Measurements from ENCODE around the gene RAD51B. TPM values are rescaled to one million over a fixed set of nuclear protein-coding genes. Genes with fewer than 3 reads are reported as not detected.

The RAD51B gene
- total and polyA plus RNA-seq, 3 donors from 2014 or later = 5.5 to 22.5 (median 19.1) TPM

DNA sequence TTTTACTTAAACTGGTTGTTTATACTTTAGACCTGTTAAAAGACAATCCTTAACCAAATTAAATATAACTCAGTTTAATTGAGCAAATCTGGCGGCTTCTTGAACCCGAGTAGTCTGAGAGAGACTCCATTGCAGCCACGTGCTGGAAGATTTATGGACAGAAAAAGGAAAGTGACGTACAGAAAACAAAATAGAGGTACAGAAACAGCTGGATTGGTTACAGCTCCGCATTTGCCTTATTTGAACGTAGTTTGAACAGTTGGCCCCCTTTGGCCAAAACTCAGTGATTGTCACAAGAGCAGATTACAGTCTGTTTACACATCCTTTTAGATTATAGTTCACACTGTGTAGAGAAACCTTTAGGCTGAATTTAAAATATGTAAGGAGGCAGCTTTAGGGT is 155.9 kb downstream of the RAD51B start:
- TF ChIP-seq, protein P1, sequence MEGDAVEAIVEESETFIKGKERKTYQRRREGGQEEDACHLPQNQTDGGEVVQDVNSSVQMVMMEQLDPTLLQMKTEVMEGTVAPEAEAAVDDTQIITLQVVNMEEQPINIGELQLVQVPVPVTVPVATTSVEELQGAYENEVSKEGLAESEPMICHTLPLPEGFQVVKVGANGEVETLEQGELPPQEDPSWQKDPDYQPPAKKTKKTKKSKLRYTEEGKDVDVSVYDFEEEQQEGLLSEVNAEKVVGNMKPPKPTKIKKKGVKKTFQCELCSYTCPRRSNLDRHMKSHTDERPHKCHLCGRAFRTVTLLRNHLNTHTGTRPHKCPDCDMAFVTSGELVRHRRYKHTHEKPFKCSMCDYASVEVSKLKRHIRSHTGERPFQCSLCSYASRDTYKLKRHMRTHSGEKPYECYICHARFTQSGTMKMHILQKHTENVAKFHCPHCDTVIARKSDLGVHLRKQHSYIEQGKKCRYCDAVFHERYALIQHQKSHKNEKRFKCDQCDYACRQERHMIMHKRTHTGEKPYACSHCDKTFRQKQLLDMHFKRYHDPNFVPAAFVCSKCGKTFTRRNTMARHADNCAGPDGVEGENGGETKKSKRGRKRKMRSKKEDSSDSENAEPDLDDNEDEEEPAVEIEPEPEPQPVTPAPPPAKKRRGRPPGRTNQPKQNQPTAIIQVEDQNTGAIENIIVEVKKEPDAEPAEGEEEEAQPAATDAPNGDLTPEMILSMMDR (IDR thresholded peaks at IDR 0.05) = no peak
- no peak for TF ChIP-seq POLR2A (IDR thresholded peaks at IDR 0.05)
- Histone ChIP-seq H3K4me1 (no peaks in the 10 kb centered on the region), H3K27ac (no peak overlapping the region), H3K4me3 (no peak overlapping the region), H3K9me3 (no peaks in the 10 kb centered on the region), H3K27me3 (no peaks in the 10 kb centered on the region), H3K36me3 (ENCODE audit: low read depth, missing control alignments) (no peaks in the 10 kb centered on the region)
- 93 to 96% methylated on average over 6 of the region's 6 CpGs for WGBS, 2 donors
- no peak for DNase-seq
- intact Hi-C loops (cut with DNase I; ENCODE audit: low total_unique reads) = no loop called here

DNA sequence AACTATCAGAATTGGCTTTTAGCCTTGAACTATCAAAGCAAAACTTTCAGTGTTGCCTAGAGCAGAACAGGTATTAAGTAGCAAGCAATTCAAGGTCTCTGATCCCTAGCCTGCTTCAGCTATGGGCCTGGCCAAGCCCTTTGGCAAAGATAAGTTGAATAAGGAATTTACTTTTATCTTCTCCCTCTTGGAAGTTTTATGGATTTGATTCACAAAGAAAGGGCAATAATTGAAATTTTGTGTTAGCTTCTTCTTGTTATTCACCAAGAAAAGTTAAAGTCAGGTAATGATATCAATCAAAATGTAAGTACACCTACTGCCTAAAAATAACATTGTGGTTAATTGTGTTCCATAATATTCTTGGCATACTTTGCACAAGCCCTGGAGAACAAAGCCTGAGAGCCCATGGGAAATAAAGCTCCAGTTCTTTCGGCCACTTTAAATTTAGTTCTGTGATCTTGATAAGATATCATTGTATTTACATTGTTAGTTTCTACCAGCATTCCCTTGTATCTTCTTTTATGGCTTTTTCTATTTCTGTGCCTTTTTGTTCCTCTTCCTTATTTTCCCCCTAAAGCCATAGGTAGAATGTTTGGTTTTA is 158.0 kb downstream of the RAD51B start:
- no peaks in the 10 kb centered on the region for H3K4me1 ChIP-seq
- no peak overlapping the region for H3K4me3 ChIP-seq
- TF ChIP-seq POLR2A (IDR thresholded peaks at IDR 0.05) = no peak
- TF ChIP-seq, protein P1 (IDR thresholded peaks at IDR 0.05) = no peak

DNA sequence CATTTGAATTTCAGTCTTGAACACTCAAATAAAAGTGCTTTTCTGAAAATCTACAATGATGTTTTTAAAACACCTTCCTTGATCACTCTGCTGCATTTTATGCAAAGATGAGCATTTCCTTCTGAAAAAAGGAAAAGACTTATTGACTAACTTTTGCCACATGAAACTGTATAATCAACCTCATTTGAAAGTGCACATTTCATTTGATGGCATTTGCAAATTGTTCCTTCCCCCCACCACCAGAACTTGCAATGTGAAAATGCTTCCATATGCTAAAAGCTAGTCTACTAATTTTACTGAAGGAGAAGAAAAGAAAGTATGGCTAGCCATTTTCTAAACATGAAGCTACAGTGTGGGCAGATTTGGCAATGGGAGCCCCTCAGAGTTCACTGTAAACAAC is 159.2 kb downstream of the RAD51B start:
- Histone ChIP-seq H3K36me3 (ENCODE audit: low read depth, missing control alignments) (no peaks in the 10 kb centered on the region), H3K27ac (no peak overlapping the region), H3K4me3 (no peak overlapping the region), H3K27me3 (no peaks in the 10 kb centered on the region), H3K4me1 (no peaks in the 10 kb centered on the region), H3K9me3 (no peaks in the 10 kb centered on the region)
- intact Hi-C loops (cut with DNase I; ENCODE audit: low total_unique reads) = no loop called here
- no peak for DNase-seq
- TF ChIP-seq, protein P1 (IDR thresholded peaks at IDR 0.05) = no peak
- TF ChIP-seq POLR2A (IDR thresholded peaks at IDR 0.05) = no peak

More for the DNA sequence above, 158.0 kb downstream of the RAD51B start:
- Histone ChIP-seq H3K27me3 (no peaks in the 10 kb centered on the region), H3K36me3 (ENCODE audit: low read depth, missing control alignments) (no peaks in the 10 kb centered on the region), H3K9me3 (no peaks in the 10 kb centered on the region), H3K27ac (no peak overlapping the region)
- no peak for DNase-seq
- intact Hi-C loops (cut with DNase I; ENCODE audit: low total_unique reads) = no loop called here
- 29 to 36% methylated on average over 1 of the region's 1 CpG for WGBS, 2 donors

DNA sequence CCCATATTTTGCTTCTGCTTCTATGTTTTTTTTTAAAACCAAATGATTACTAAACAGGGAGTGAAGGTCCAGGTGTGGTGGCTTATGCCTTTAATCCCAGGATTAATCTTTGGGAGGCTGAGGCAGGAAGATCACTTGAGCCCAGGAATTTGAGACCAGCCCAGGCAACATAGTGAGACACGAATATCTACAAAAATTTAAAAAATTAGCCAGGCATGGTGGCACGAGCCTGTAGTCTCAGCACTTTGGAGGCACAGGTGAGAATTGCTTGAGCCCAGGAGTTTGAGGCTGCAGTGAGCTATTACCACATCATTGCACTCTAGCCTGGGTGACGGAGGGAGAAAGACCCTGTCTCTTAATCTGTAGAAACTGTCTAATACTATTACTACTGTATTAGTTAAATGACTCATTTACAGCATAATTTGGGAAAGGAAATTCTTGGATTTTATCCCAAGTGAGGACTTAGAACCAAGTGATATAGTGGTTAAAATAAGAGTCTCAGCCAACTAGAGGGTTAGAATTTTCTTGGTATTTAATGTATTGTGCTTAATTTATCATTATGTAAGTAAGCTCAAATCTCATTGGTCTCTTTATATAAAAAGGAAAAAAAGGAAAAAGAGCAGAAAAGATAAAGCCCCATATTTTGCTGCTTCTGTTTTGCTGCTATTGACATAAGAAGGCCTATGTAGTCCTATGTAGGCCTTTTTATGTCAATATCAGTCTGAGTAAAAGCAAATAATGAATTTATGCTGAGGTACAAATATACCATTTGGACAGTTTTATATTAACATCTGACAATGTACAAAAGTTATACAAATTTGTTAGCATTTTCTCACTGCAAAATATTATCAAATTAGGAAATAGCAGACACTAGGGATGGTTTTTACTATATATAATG is 163.4 kb downstream of the RAD51B start:
- no peak for TF ChIP-seq POLR2A (IDR thresholded peaks at IDR 0.05)
- TF ChIP-seq, protein P1 (IDR thresholded peaks at IDR 0.05) = no peak
- no peak for DNase-seq
- no peak overlapping the region for H3K27ac ChIP-seq
- H3K4me3 ChIP-seq = no peak overlapping the region
- no peaks in the 10 kb centered on the region for H3K36me3 ChIP-seq (ENCODE audit: low read depth, missing control alignments)
- H3K27me3 ChIP-seq = no peaks in the 10 kb centered on the region
- intact Hi-C loops (cut with DNase I; ENCODE audit: low total_unique reads) = no loop called here
- 89 to 92% methylated on average over 3 of the region's 3 CpGs for WGBS, 2 donors
- H3K9me3 ChIP-seq = no peaks in the 10 kb centered on the region
- H3K4me1 ChIP-seq = peaks cover 9% of the 10 kb centered on the region
